CD4-positive, alpha-beta memory T cell (primary cell): ENCODE measurements around the gene SRGAP3. TPM values are rescaled to one million over a fixed set of nuclear protein-coding genes. Genes with fewer than 3 reads are reported as not detected.
"Not testable (repeated sequence)": the region's sequence is repeated elsewhere in the genome, so short reads cannot be mapped to it uniquely, and the experiment has no call there.

Source experiments
- CTCF ChIA-PET: fragments of 350-600 bp; sonication (Branson Sonifier 250); formaldehyde crosslinking; loops from one replicate; lab custom pipeline; 2021; ENCODE audit warnings: inconsistent platforms; ENCODE audit not compliant: partially characterized antibody; lab: Charles Lee
- POLR2A ChIA-PET: fragments of 350-600 bp; sonication (Branson Sonifier 250); formaldehyde crosslinking; loops from one replicate; lab custom pipeline; 2021; ENCODE audit not compliant: partially characterized antibody; lab: Charles Lee
- DNase-seq, 5 donors: peaks; one replicate each; pipeline versions ENCODE4 v3.0.0 to v3.0.0-alpha.2; 2020 to 2022; ENCODE audit warnings: mixed read lengths in 1 of 5
- H3K27ac ChIP-seq: one replicate; pipeline ENCODE4 v1.7.0; 2013; ENCODE audit warnings: low read depth, low read length
- H3K27me3 ChIP-seq: 2 replicates; pipeline ENCODE4 v1.7.0; 2013; ENCODE audit warnings: mild to moderate bottlenecking, low read length, moderate library complexity; ENCODE audit not compliant: insufficient read depth
- H3K36me3 ChIP-seq: 2 replicates; pipeline ENCODE4 v1.7.0; 2013; ENCODE audit warnings: mild to moderate bottlenecking, low read length, moderate library complexity; ENCODE audit not compliant: insufficient read depth
- H3K4me1 ChIP-seq: 2 replicates; pipeline ENCODE4 v1.7.0; 2013; ENCODE audit warnings: mild to moderate bottlenecking, low read length, moderate library complexity; ENCODE audit not compliant: insufficient read depth
- H3K4me3 ChIP-seq, 2 donors: one replicate each; pipeline ENCODE4 v1.7.0; 2013; ENCODE audit warnings: low read length in 2 of 2, mild to moderate bottlenecking in 1 of 2
- H3K9me3 ChIP-seq, 2 donors: one replicate each; pipeline ENCODE4 v1.7.0; 2013; ENCODE audit warnings: low read length in 2 of 2, control low read depth in 1 of 2; ENCODE audit not compliant: control insufficient read depth in 1 of 2
- H3K27ac Mint-ChIP-seq, 7 donors: one replicate each; pipeline ENCODE4 v1.8.0; 2020 to 2021; ENCODE audit warnings: mixed read lengths in 7 of 7, mild to moderate bottlenecking in 6 of 7, inconsistent platforms in 3 of 7, moderate library complexity in 3 of 7
- H3K27me3 Mint-ChIP-seq, 2 donors: one replicate each; pipeline ENCODE4 v1.8.0; 2020 to 2021; ENCODE audit warnings: mixed read lengths in 2 of 2
- H3K36me3 Mint-ChIP-seq, 2 donors: one replicate each; pipeline ENCODE4 v1.8.0; 2020 to 2021; ENCODE audit warnings: mixed read lengths in 2 of 2, inconsistent platforms in 1 of 2, mild to moderate bottlenecking in 1 of 2
- H3K4me1 Mint-ChIP-seq, 4 donors: one replicate each; pipeline ENCODE4 v1.8.0; 2020 to 2021; ENCODE audit warnings: mixed read lengths in 4 of 4, mild to moderate bottlenecking in 1 of 4
- H3K4me3 Mint-ChIP-seq, 8 donors: one replicate each; pipeline ENCODE4 v1.8.0; 2020 to 2021; ENCODE audit warnings: mixed read lengths in 8 of 8, mild to moderate bottlenecking in 7 of 8, moderate library complexity in 6 of 8, inconsistent platforms in 3 of 8
- H3K9me3 Mint-ChIP-seq, 8 donors: one replicate each; pipeline ENCODE4 v1.8.0; 2020 to 2021; ENCODE audit warnings: mixed read lengths in 8 of 8, mild to moderate bottlenecking in 5 of 8, inconsistent platforms in 3 of 8, moderate library complexity in 1 of 8
- intact Hi-C: fragments of 100-400 bp; cut with micrococcal nuclease; formaldehyde crosslinking; loops from one replicate; pipeline ENCODE4 v1.15.1; 2023
- polyA plus RNA-seq, 2 donors: library from polyadenylated mRNA; unstranded; fragments of 300-500 nt; fragmentation: Illumina TruSeq; gene quantifications; one replicate each; pipeline ENCODE4 v1.2.3, GENCODE V29; 2021
- total RNA-seq, 2 experiments: library from RNA; stranded (reverse); gene quantifications; one replicate each; pipeline ENCODE4 v1.2.3, GENCODE V29; 2021

SRGAP3 gene
- total and polyA plus RNA-seq, 4 experiments from 2014 or later: 0.35 to 2.4 (median 1.7) TPM

GRCh38 chr3:9085428-9085827, 164.0 kb downstream of the SRGAP3 start:
- not testable (repeated sequence) for H3K9me3 Mint-ChIP-seq

GRCh38 chr3:9081184-9081818, 168.1 kb downstream of the SRGAP3 start:
- Mint-ChIP-seq H3K36me3 (no peaks in the 10 kb centered on the region), H3K27ac (peak overlapping the region in 1 of 7 donors; percentile 18), H3K4me1 (no peaks in the 10 kb centered on the region), H3K9me3 (peaks cover 0 to 2% (median 0%) of the 10 kb centered on the region in 8 donors), H3K27me3 (no peaks in the 10 kb centered on the region), H3K4me3 (no peak overlapping the region)
- H3K27me3 ChIP-seq: no peaks in the 10 kb centered on the region
- H3K4me3 ChIP-seq: no peak overlapping the region
- no peak overlapping the region for H3K27ac ChIP-seq
- ChIA-PET CTCF (interaction anchor here (1.0 kb wide), 1 partner anchor 18 kb away, joined by 3 read pairs; no protein-coding TSS in a partner anchor), POLR2A (no interaction called here)
- no peaks in the 10 kb centered on the region for H3K4me1 ChIP-seq
- H3K36me3 ChIP-seq: no peaks in the 10 kb centered on the region
- H3K9me3 ChIP-seq: no peaks in the 10 kb centered on the region
- intact Hi-C loops: no loop called here
- no peak for DNase-seq

More at GRCh38 chr3:9085428-9085827, 164.0 kb downstream of the SRGAP3 start:
- CTCF ChIA-PET, DNase-seq, H3K4me1 ChIP-seq, H3K4me3 ChIP-seq, H3K27me3 Mint-ChIP-seq, H3K36me3 Mint-ChIP-seq, H3K27ac Mint-ChIP-seq, POLR2A ChIA-PET, H3K9me3 ChIP-seq, H3K27me3 ChIP-seq, H3K27ac ChIP-seq, H3K4me3 Mint-ChIP-seq, H3K36me3 ChIP-seq, H3K4me1 Mint-ChIP-seq, intact Hi-C loops: not testable (repeated sequence)

DNA sequence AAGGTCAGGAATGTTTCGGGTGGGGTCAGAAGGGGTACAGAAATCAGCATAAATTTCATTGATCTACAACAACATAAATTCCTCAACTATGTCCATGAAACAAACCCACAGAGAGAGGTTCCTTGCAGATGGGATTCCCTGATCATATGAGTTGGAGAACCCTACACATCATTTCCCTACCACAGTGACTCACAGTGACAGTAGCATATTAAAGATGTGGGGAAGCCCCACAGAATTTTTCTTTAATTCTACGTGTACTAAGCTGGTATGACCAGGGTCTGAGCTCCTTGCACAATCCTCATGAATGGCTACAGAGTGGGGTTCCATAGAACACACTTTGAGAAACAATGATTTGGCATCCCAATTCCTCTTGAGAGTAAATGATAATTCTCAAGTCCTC, 169.3 kb downstream of the SRGAP3 start:
- H3K27me3 Mint-ChIP-seq: no peaks in the 10 kb centered on the region
- Histone ChIP-seq H3K4me1 (no peaks in the 10 kb centered on the region), H3K27ac (no peak overlapping the region), H3K36me3 (no peaks in the 10 kb centered on the region), H3K9me3 (no peaks in the 10 kb centered on the region), H3K4me3 (no peak overlapping the region), H3K27me3 (no peaks in the 10 kb centered on the region)
- DNase-seq: no peak
- H3K36me3 Mint-ChIP-seq: no peaks in the 10 kb centered on the region
- ChIA-PET CTCF (no interaction called here), POLR2A (no interaction called here)
- H3K27ac Mint-ChIP-seq: no peak overlapping the region
- no peak overlapping the region for H3K4me3 Mint-ChIP-seq
- intact Hi-C loops: no loop called here
- H3K9me3 Mint-ChIP-seq: peaks cover 0 to 1% (median 0%) of the 10 kb centered on the region in 8 donors
- H3K4me1 Mint-ChIP-seq: no peaks in the 10 kb centered on the region

DNA sequence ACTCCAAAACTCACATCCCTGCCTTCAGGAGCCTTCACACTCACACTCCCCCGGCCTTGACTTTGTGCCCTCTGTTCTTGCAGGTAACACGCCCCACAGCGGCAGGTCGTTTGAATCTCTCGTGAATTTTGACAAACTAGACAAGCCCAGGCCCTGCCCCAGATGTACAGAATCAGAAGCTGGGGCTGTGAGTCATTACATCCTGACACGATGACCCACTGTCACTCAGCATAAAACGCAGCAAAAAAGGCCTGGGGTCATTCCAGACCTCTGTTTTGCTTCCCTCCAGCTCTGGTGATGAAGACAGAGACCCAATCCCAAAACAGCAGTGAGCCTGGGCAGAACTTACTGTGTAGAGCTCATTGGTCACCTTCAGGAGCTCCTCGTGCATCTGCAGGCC, 169.8 kb downstream of the SRGAP3 start:
- Histone ChIP-seq H3K4me1 (no peaks in the 10 kb centered on the region), H3K36me3 (no peaks in the 10 kb centered on the region), H3K4me3 (no peak overlapping the region), H3K27me3 (no peaks in the 10 kb centered on the region), H3K9me3 (no peaks in the 10 kb centered on the region), H3K27ac (no peak overlapping the region)
- Mint-ChIP-seq H3K4me1 (no peaks in the 10 kb centered on the region), H3K27ac (no peak overlapping the region), H3K9me3 (no peaks in the 10 kb centered on the region), H3K27me3 (no peaks in the 10 kb centered on the region), H3K4me3 (no peak overlapping the region), H3K36me3 (no peaks in the 10 kb centered on the region)
- DNase-seq: no peak
- ChIA-PET POLR2A (no interaction called here), CTCF (no interaction called here)
- intact Hi-C loops: no loop called here

GRCh38 chr3:9078561-9079240, 170.7 kb downstream of the SRGAP3 start:
- no peak overlapping the region for H3K4me3 Mint-ChIP-seq
- no peaks in the 10 kb centered on the region for H3K4me1 Mint-ChIP-seq
- no peaks in the 10 kb centered on the region for H3K27me3 Mint-ChIP-seq
- H3K27ac Mint-ChIP-seq: no peak overlapping the region
- H3K4me1 ChIP-seq: no peaks in the 10 kb centered on the region
- intact Hi-C loops: no loop called here
- ChIA-PET POLR2A (no interaction called here), CTCF (no interaction called here)
- H3K36me3 Mint-ChIP-seq: no peaks in the 10 kb centered on the region
- H3K9me3 ChIP-seq: no peaks in the 10 kb centered on the region
- H3K27me3 ChIP-seq: no peaks in the 10 kb centered on the region
- H3K36me3 ChIP-seq: no peaks in the 10 kb centered on the region
- no peaks in the 10 kb centered on the region for H3K9me3 Mint-ChIP-seq
- DNase-seq: no peak
- no peak overlapping the region for H3K4me3 ChIP-seq
- no peak overlapping the region for H3K27ac ChIP-seq

DNA sequence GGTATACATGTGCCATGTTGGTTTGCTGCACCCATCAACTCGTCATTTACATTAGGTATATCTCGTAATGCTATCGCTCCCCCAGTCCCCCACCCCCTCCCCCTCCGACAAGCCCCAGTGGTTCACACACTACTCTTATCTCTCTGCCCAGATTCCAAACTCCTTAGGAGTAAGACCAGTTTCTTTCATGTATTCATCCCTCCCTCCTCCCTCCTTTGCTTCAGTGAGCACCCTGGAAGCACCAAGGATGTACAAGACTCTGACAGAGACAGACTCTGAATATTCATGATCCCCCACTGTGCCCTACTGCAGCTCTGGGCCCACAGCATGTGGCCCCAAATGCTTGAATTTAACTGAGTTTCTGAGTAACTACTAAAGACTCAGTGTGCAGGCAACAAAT, 172.4 kb downstream of the SRGAP3 start:
- POLR2A ChIA-PET: no interaction called here
- no peaks in the 10 kb centered on the region for H3K9me3 ChIP-seq
- no peaks in the 10 kb centered on the region for H3K9me3 Mint-ChIP-seq
- H3K27me3 Mint-ChIP-seq: no peaks in the 10 kb centered on the region
- DNase-seq: no peak
- H3K4me3 Mint-ChIP-seq: no peak overlapping the region
- H3K4me1 ChIP-seq: no peaks in the 10 kb centered on the region
- intact Hi-C loops: no loop called here
- H3K36me3 Mint-ChIP-seq: no peaks in the 10 kb centered on the region
- H3K4me3 ChIP-seq: no peak overlapping the region
- no peaks in the 10 kb centered on the region for H3K36me3 ChIP-seq
- no peak overlapping the region for H3K27ac Mint-ChIP-seq
- CTCF ChIA-PET: no interaction called here
- no peaks in the 10 kb centered on the region for H3K27me3 ChIP-seq
- no peak overlapping the region for H3K27ac ChIP-seq
- H3K4me1 Mint-ChIP-seq: no peaks in the 10 kb centered on the region

DNA sequence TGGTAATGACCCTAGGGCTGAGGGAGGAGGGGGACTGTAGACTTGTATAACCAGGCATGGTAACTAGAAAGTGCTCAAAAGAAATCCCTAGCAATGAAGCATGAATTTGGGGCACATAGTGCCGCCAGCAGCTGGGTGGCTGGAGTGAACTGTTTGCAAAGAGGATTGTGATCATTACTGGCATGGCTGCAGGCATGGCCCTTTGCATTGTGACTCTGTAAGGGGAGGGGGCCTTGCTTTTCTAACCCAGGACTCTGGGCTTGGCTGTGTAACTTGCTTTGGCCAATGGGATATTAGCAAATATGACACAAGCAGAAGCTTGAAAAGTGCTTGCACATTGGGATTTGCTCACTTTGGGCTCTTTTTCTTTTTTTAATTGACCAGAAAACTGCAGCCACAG, 173.7 kb downstream of the SRGAP3 start:
- Histone ChIP-seq H3K9me3 (no peaks in the 10 kb centered on the region), H3K36me3 (no peaks in the 10 kb centered on the region), H3K27ac (no peak overlapping the region), H3K27me3 (no peaks in the 10 kb centered on the region), H3K4me3 (no peak overlapping the region), H3K4me1 (no peaks in the 10 kb centered on the region)
- no peaks in the 10 kb centered on the region for H3K4me1 Mint-ChIP-seq
- intact Hi-C loops: no loop called here
- no peak overlapping the region for H3K27ac Mint-ChIP-seq
- POLR2A ChIA-PET: no interaction called here
- no peak overlapping the region for H3K4me3 Mint-ChIP-seq
- H3K36me3 Mint-ChIP-seq: no peaks in the 10 kb centered on the region
- CTCF ChIA-PET: no interaction called here
- no peaks in the 10 kb centered on the region for H3K27me3 Mint-ChIP-seq
- no peaks in the 10 kb centered on the region for H3K9me3 Mint-ChIP-seq
- no peak for DNase-seq
